ENCODE measurements around the gene FAM228B.

Gene FAM228B

GRCh38 chr2:24111407-24111901, 11.8 kb upstream of the FAM228B start:
- in situ Hi-C loops (cut with MboI; ENCODE audit: low pct_unique_long_range_greater_than_20kb, low sequenced_read_pairs, unreplicated experiment): no loop called here
- no peak for DNase-seq (ENCODE audit: low spot score)
- no peak for TF ChIP-seq CTCF (IDR thresholded peaks at IDR 0.05; ENCODE audit: extremely low read depth, insufficient read depth, missing control alignments)

GRCh38 chr2:24115057-24115456, 8.2 kb upstream of the FAM228B start:
- DNase-seq (ENCODE audit: low spot score): no peak
- no peak for TF ChIP-seq CTCF (IDR thresholded peaks at IDR 0.05; ENCODE audit: extremely low read depth, insufficient read depth, missing control alignments)
- in situ Hi-C loops (cut with MboI; ENCODE audit: low pct_unique_long_range_greater_than_20kb, low sequenced_read_pairs, unreplicated experiment): no loop called here

- DNase-seq (ENCODE audit: low spot score): no peak
- TF ChIP-seq CTCF (IDR thresholded peaks at IDR 0.05; ENCODE audit: extremely low read depth, insufficient read depth, missing control alignments): no peak
- in situ Hi-C loops (cut with MboI; ENCODE audit: low pct_unique_long_range_greater_than_20kb, low sequenced_read_pairs, unreplicated experiment): no loop called here
Measured at GRCh38 chr2:24117902-24118301, 5.4 kb upstream of the FAM228B start.

- in situ Hi-C loops (cut with MboI; ENCODE audit: low pct_unique_long_range_greater_than_20kb, low sequenced_read_pairs, unreplicated experiment): no loop called here
- TF ChIP-seq CTCF (IDR thresholded peaks at IDR 0.05; ENCODE audit: extremely low read depth, insufficient read depth, missing control alignments): no peak
Measured at GRCh38 chr2:24121066-24121465, 2.2 kb upstream of the FAM228B start.

GRCh38 chr2:24121469-24121868, 1.8 kb upstream of the FAM228B start:
- in situ Hi-C loops (cut with MboI; ENCODE audit: low pct_unique_long_range_greater_than_20kb, low sequenced_read_pairs, unreplicated experiment): no loop called here
- no peak for DNase-seq (ENCODE audit: low spot score)
- TF ChIP-seq CTCF (IDR thresholded peaks at IDR 0.05; ENCODE audit: extremely low read depth, insufficient read depth, missing control alignments): no peak

More at GRCh38 chr2:24121066-24121465, 2.2 kb upstream of the FAM228B start:
- DNase-seq (ENCODE audit: low spot score): no peak

GRCh38 chr2:24122366-24123194, 689 bp upstream of the FAM228B start:
- DNase-seq (ENCODE audit: low spot score): no peak
- no peak for TF ChIP-seq CTCF (IDR thresholded peaks at IDR 0.05; ENCODE audit: extremely low read depth, insufficient read depth, missing control alignments)
- in situ Hi-C loops (cut with MboI; ENCODE audit: low pct_unique_long_range_greater_than_20kb, low sequenced_read_pairs, unreplicated experiment): no loop called here
